Keratinocyte (primary cell): Measurements from ENCODE around the gene ADAP2.

Source experiments
- CTCF ChIP-seq, 3 experiments: IDR thresholded peaks in 1 of 3; conservative IDR thresholded peaks in 1 of 3; optimal IDR thresholded peaks in 1 of 3; 2 replicates in 2 of 3; 3 replicates in 1 of 3; pipeline versions ENCODE3 to v1.5.1; 2011; ENCODE audit warnings: low read length in 3 of 3, mild to moderate bottlenecking in 3 of 3, moderate library complexity in 2 of 3, control low read depth in 1 of 3, inconsistent platforms in 1 of 3; ENCODE audit not compliant: insufficient read depth in 2 of 3; ENCODE audit errors: extremely low read depth in 1 of 3
- EZH2 ChIP-seq: IDR thresholded peaks from one replicate; pipeline ENCODE4 v1.6.1; 2012; ENCODE audit warnings: inconsistent platforms, mild to moderate bottlenecking, low read length, moderate library complexity

GRCh38 chr17:30964876-30965275 lies 43.1 kb downstream of the ADAP2 start:
- TF ChIP-seq CTCF (optimal IDR thresholded peaks at IDR 0.05 in 1 of 3, IDR thresholded peaks at IDR 0.05 in 1 of 3, conservative IDR thresholded peaks at IDR 0.05 in 1 of 3; ENCODE audit: extremely low read depth in 1 of 3, insufficient read depth in 2 of 3, low read length in 3 of 3) (no peak), EZH2 (no peak)
